ENCODE measurements around the gene SCLT1. TPM values are rescaled to one million over a fixed set of nuclear protein-coding genes. Genes with fewer than 3 reads are reported as not detected.
"Not testable (repeated sequence)": the region's sequence is repeated elsewhere in the genome, so short reads cannot be mapped to it uniquely, and the experiment has no call there.

Gene SCLT1
- total RNA-seq (69.0 TPM), polyA plus RNA-seq (5.1 TPM)

- Histone ChIP-seq H3K4me1 (ENCODE audit: insufficient read depth) (no peaks in the 10 kb centered on the region), H3K27ac (ENCODE audit: low read depth) (peak within 1 kb of the TSS; percentile 95), H3K36me3 (ENCODE audit: insufficient read depth) (no peaks in the 10 kb centered on the region), H3K4me3 (ENCODE audit: low read depth, low read length) (peak within 1 kb of the TSS; percentile 62)
- peak; percentile 94 for DNase-seq (ENCODE audit: extremely low spot score)
- WGBS: under 1% methylated on average over 57 of the region's 57 CpGs
Measured at GRCh38 chr4:129093191-129093920, at the start of gene SCLT1. SCLT1 (minus strand) TSS chr4:129093539; CDS start chr4:129093103, 436 bp downstream.

DNA sequence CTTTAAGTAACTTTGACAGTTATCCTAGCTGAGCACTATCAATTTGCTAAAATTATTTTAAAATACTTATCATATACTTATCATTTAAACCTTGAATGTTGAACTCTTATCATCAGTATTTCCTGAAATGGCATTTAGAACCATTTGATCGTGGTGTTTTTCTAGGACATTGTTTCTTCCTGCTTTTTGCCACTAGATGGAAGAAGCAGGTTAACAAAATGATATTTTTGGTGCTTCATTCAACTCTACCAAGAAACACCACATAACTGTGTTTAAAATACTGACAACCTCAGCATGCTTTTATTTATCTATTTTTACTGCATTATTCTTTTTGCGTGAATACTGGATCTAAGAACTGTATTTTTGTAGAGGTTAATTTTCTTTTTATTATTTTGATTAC, 47.2 kb upstream of the SCLT1 start:
- Histone ChIP-seq H3K27ac (ENCODE audit: low read depth) (no peak overlapping the region), H3K4me1 (ENCODE audit: insufficient read depth) (no peaks in the 10 kb centered on the region), H3K36me3 (ENCODE audit: insufficient read depth) (no peaks in the 10 kb centered on the region), H3K4me3 (ENCODE audit: low read depth, low read length) (no peak overlapping the region)
- WGBS: 60% methylated on average over 2 of the region's 2 CpGs
- DNase-seq (ENCODE audit: extremely low spot score): no peak

- Histone ChIP-seq H3K27ac (ENCODE audit: low read depth) (no peak overlapping the region), H3K4me3 (ENCODE audit: low read depth, low read length) (no peak overlapping the region), H3K36me3 (ENCODE audit: insufficient read depth) (no peaks in the 10 kb centered on the region), H3K4me1 (ENCODE audit: insufficient read depth) (no peaks in the 10 kb centered on the region)
- DNase-seq (ENCODE audit: extremely low spot score): no peak
- 63% methylated on average over 6 of the region's 6 CpGs for WGBS
Measured at GRCh38 chr4:129138810-129139496, 45.6 kb upstream of the SCLT1 start.

DNA sequence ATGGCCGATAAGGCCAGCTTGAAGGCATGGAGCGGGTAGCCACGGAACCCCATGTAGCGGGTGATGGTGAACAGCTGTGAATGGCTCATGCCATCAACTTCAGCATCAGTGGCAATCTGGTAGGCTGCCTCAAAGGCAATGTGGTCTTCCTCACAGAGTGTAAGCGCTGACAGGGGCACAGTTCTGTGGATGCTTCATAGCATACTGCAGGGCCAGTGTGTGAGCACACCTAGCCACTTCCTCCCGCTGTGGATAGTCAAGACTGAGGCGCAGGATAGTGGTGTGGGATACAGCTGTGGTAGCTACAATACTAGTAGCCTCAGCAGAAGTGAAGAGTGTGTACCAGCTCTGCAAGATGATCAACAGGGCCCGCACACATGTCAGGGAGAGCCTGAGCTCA, 43.1 kb upstream of the SCLT1 start:
- no peaks in the 10 kb centered on the region for H3K36me3 ChIP-seq (ENCODE audit: insufficient read depth)
- WGBS: 84% methylated on average over 8 of the region's 8 CpGs
- no peak for DNase-seq (ENCODE audit: extremely low spot score)
- no peak overlapping the region for H3K27ac ChIP-seq (ENCODE audit: low read depth)
- H3K4me1 ChIP-seq (ENCODE audit: insufficient read depth): no peaks in the 10 kb centered on the region
- H3K4me3 ChIP-seq (ENCODE audit: low read depth, low read length): no peak overlapping the region

DNA sequence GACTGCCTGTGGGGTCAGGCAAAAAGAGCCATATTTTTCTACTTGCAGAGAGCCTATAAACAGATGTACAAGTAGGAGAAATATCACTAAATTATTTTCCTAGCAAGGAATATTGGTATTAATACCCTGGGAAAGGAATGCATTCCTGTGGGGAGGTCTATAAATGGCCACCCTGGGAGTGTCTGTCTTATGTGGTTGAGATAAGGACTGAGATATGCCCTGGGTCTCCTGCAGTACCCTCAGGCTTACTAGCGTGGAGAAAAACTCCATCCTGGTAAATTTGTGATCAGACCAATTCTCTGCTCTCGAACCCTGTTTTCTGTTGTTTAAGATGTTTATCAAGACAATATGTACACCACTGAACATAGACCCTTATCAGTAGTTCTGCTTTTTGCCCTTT, 38.0 kb upstream of the SCLT1 start:
- Histone ChIP-seq H3K4me3 (ENCODE audit: low read depth, low read length) (no peak overlapping the region), H3K36me3 (ENCODE audit: insufficient read depth) (no peaks in the 10 kb centered on the region), H3K4me1 (ENCODE audit: insufficient read depth) (no peaks in the 10 kb centered on the region), H3K27ac (ENCODE audit: low read depth) (no peak overlapping the region)
- no peak for DNase-seq (ENCODE audit: extremely low spot score)
- WGBS: 83% methylated on average over 2 of the region's 2 CpGs

- Histone ChIP-seq H3K4me3 (ENCODE audit: low read depth, low read length) (no peak overlapping the region), H3K4me1 (ENCODE audit: insufficient read depth) (no peaks in the 10 kb centered on the region), H3K36me3 (ENCODE audit: insufficient read depth) (no peaks in the 10 kb centered on the region), H3K27ac (ENCODE audit: low read depth) (no peak overlapping the region)
- DNase-seq (ENCODE audit: extremely low spot score): no peak
- 88% methylated on average over 2 of the region's 2 CpGs for WGBS
Measured at GRCh38 chr4:129129143-129129542, 35.8 kb upstream of the SCLT1 start.

GRCh38 chr4:129126614-129127013, 33.3 kb upstream of the SCLT1 start:
- not testable (repeated sequence) for H3K4me3 ChIP-seq (ENCODE audit: low read depth, low read length); H3K36me3 ChIP-seq (ENCODE audit: insufficient read depth); H3K4me1 ChIP-seq (ENCODE audit: insufficient read depth); H3K27ac ChIP-seq (ENCODE audit: low read depth); DNase-seq (ENCODE audit: extremely low spot score)
- 93% methylated on average over 5 of the region's 5 CpGs for WGBS

GRCh38 chr4:129117705-129118104, 24.4 kb upstream of the SCLT1 start:
- H3K4me1 ChIP-seq (ENCODE audit: insufficient read depth): no peaks in the 10 kb centered on the region
- no peak for DNase-seq (ENCODE audit: extremely low spot score)
- H3K4me3 ChIP-seq (ENCODE audit: low read depth, low read length): no peak overlapping the region
- no peak overlapping the region for H3K27ac ChIP-seq (ENCODE audit: low read depth)
- WGBS: 94% methylated on average over 5 of the region's 5 CpGs
- H3K36me3 ChIP-seq (ENCODE audit: insufficient read depth): no peaks in the 10 kb centered on the region

GRCh38 chr4:129113919-129114318, 20.6 kb upstream of the SCLT1 start:
- H3K4me3 ChIP-seq (ENCODE audit: low read depth, low read length): no peak overlapping the region
- H3K4me1 ChIP-seq (ENCODE audit: insufficient read depth): no peaks in the 10 kb centered on the region
- no peak for DNase-seq (ENCODE audit: extremely low spot score)
- no peak overlapping the region for H3K27ac ChIP-seq (ENCODE audit: low read depth)
- whole genome bisulfite sequencing: 77% methylated on average over 1 of the region's 1 CpG
- H3K36me3 ChIP-seq (ENCODE audit: insufficient read depth): peaks cover 2% of the 10 kb centered on the region

DNA sequence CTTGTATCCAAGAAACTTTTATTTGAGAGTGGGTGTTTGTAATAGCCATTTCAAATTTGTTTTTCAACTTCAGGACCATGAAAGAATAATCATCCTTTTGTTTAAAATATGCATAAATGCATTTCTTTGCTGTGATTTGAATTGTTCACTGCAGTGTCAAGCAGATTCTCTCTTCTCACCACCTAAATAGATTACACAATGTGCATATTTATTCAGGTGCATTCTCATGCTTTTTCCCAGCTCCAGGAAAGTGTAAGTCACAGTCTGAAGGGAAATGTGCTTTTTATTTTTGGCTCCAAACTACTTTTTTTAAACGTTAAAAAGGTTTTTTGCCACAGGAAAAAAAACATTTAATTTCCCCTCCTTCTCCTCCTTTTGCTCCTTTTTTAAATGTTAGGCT, 20.1 kb upstream of the SCLT1 start:
- 29% methylated on average over 1 of the region's 1 CpG for WGBS
- no peak for DNase-seq (ENCODE audit: extremely low spot score)

GRCh38 chr4:129111919-129112318, 18.6 kb upstream of the SCLT1 start:
- no peak for DNase-seq (ENCODE audit: extremely low spot score)
- H3K36me3 ChIP-seq (ENCODE audit: insufficient read depth): peaks cover 2% of the 10 kb centered on the region
- H3K4me3 ChIP-seq (ENCODE audit: low read depth, low read length): no peak overlapping the region
- no peak overlapping the region for H3K27ac ChIP-seq (ENCODE audit: low read depth)
- no peaks in the 10 kb centered on the region for H3K4me1 ChIP-seq (ENCODE audit: insufficient read depth)

More for the DNA sequence above, 20.1 kb upstream of the SCLT1 start:
- H3K27ac ChIP-seq (ENCODE audit: low read depth): no peak overlapping the region
- H3K4me1 ChIP-seq (ENCODE audit: insufficient read depth): no peaks in the 10 kb centered on the region
- peaks cover 2% of the 10 kb centered on the region for H3K36me3 ChIP-seq (ENCODE audit: insufficient read depth)
- no peak overlapping the region for H3K4me3 ChIP-seq (ENCODE audit: low read depth, low read length)

DNA sequence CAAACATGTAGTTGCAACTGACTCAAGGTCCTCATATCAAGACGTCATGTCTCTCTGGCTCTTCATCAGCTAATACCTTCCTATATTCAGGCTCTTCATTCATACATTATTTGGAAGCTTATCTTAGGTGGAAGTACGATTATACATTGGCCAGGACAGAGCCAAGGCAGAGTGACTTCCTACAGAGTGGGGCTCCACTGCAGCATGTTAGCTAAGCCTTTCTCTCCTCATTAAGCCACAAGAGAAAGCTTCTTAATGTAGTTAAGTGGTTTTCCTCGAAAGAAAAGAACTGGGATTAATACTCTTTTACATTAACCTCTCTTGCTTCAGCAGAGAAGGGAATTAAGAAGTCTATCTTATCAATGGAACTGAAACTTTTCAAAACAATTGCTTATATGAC, 17.6 kb upstream of the SCLT1 start:
- 81% methylated on average over 3 of the region's 3 CpGs for WGBS
- no peak overlapping the region for H3K4me3 ChIP-seq (ENCODE audit: low read depth, low read length)
- DNase-seq (ENCODE audit: extremely low spot score): no peak

DNA sequence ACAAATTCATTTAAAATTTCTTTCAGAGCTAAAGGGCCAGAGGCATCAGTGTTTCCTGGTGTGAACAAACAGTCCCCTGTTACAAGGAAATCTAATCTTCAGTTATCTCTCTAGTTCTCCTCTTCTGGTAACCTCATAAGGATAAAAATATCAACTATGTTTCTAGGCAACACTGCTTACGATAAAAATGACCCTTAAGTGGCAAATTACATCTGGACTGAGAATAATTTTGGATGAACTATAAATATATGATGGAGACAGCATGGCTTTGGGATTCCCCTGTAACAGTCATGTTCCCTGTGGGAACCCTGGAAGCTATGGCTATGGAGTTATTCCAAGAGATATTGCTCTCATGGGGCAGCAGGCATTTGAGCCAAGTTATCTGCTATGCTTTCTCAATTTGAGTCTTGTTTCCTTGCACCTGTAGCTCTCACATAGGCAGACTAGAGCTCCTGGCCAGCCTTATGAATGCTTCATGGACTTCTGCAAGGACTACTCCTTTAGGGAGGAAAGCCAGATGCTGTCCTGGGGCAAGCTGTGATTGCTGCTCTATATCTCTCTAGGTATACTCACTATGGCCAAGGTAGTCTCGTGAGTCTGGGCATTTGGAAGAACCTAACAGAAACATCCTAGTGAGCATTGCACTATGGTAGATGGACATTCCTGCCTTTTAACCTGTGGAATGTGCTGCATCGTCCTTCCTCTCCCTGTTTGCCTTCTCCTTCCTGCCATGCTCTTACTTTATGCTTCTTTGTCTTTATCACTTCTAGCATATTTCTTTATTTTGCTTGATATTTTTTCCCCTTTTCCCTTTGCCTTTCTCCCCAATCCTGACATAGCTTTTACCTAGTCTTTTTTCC, 16.9 kb upstream of the SCLT1 start:
- 77% methylated on average over 3 of the region's 3 CpGs for WGBS

More for the DNA sequence above, 17.6 kb upstream of the SCLT1 start:
- Histone ChIP-seq H3K27ac (ENCODE audit: low read depth) (no peak overlapping the region), H3K36me3 (ENCODE audit: insufficient read depth) (peaks cover 2% of the 10 kb centered on the region), H3K4me1 (ENCODE audit: insufficient read depth) (no peaks in the 10 kb centered on the region)

More for the DNA sequence above, 16.9 kb upstream of the SCLT1 start:
- Histone ChIP-seq H3K4me3 (ENCODE audit: low read depth, low read length) (no peak overlapping the region), H3K4me1 (ENCODE audit: insufficient read depth) (no peaks in the 10 kb centered on the region), H3K36me3 (ENCODE audit: insufficient read depth) (peaks cover 2% of the 10 kb centered on the region), H3K27ac (ENCODE audit: low read depth) (no peak overlapping the region)
- DNase-seq (ENCODE audit: extremely low spot score): no peak
